HepG2 (cell line): ENCODE measurements around the gene SMO. TPM values are rescaled to one million over a fixed set of nuclear protein-coding genes. Genes with fewer than 3 reads are reported as not detected.
A peak's percentile ranks its signal among the peaks of the same experiment; 100 is the strongest.

ENCODE experiments used
- FOXP1 ChIP-seq, 2 experiments: fragments of 450-650 bp in 1 of 2; IDR thresholded peaks; 2 replicates each; pipeline ENCODE4 v1.6.1; 2017 to 2018; ENCODE audit warnings: antibody characterized with exemption in 1 of 2
- GABPB1 ChIP-seq: IDR thresholded peaks from 2 replicates; pipeline ENCODE4 v1.6.1; 2016; ENCODE audit warnings: mild to moderate bottlenecking, missing genetic modification reagents, moderate library complexity, missing compliant biosample characterization
- ISX ChIP-seq: sonication (generic); formaldehyde crosslinking; conservative IDR thresholded peaks from 2 replicates; pipeline ENCODE4 v1.5.0; 2020; ENCODE audit warnings: missing genetic modification reagents
- JUND ChIP-seq: sonication (generic); formaldehyde crosslinking; IDR thresholded peaks from 2 replicates; pipeline ENCODE4 v1.8.0; 2022; ENCODE audit warnings: mild to moderate bottlenecking, missing genetic modification reagents
- KDM5B ChIP-seq: sonication (generic); formaldehyde crosslinking; IDR thresholded peaks from 2 replicates; pipeline ENCODE4 v1.4.0; 2020; ENCODE audit warnings: missing genetic modification reagents, mild to moderate bottlenecking, borderline replicate concordance
- KMT2B ChIP-seq: IDR thresholded peaks from 2 replicates; pipeline ENCODE4 v1.6.1; 2016; ENCODE audit warnings: missing genetic modification reagents, missing compliant biosample characterization
- MED1 ChIP-seq: sonication (generic); formaldehyde crosslinking; IDR thresholded peaks from 2 replicates; pipeline ENCODE4 v1.4.0; 2020; ENCODE audit warnings: missing genetic modification reagents
- NR2F6 ChIP-seq, 2 experiments: IDR thresholded peaks; 2 replicates each; pipeline ENCODE4 v1.6.1; 2016; ENCODE audit warnings: antibody characterized with exemption in 1 of 2, mild to moderate bottlenecking in 1 of 2
- RORA ChIP-seq: sonication (generic); formaldehyde crosslinking; IDR thresholded peaks from 2 replicates; pipeline ENCODE4 v1.5.0; 2020; ENCODE audit warnings: mild to moderate bottlenecking, missing genetic modification reagents, moderate library complexity
- SALL2 ChIP-seq: sonication (generic); formaldehyde crosslinking; IDR thresholded peaks from 2 replicates; pipeline ENCODE4 v1.8.1; 2023; ENCODE audit warnings: mild to moderate bottlenecking, missing genetic modification reagents, inconsistent platforms
- ZBTB38 ChIP-seq: sonication (generic); formaldehyde crosslinking; IDR thresholded peaks from 2 replicates; pipeline ENCODE4 v1.5.1; 2020; ENCODE audit warnings: mild to moderate bottlenecking, missing genetic modification reagents
- ZNF557 ChIP-seq: sonication (generic); formaldehyde crosslinking; IDR thresholded peaks from 2 replicates; pipeline ENCODE4 v1.4.0; 2020; ENCODE audit warnings: missing genetic modification reagents
- ZNF772 ChIP-seq: sonication (generic); formaldehyde crosslinking; IDR thresholded peaks from 2 replicates; pipeline ENCODE4 v1.5.0; 2020; ENCODE audit warnings: mild to moderate bottlenecking, missing genetic modification reagents
- ZNF816 ChIP-seq: sonication (generic); formaldehyde crosslinking; IDR thresholded peaks from 2 replicates; pipeline ENCODE4 v1.8.0; 2022; ENCODE audit warnings: missing genetic modification reagents, mild to moderate bottlenecking, borderline replicate concordance
- polyA plus RNA-seq, 8 experiments: library from polyadenylated mRNA; depleted of rRNA in 3 of 8; stranded (reverse) in 7 of 8; unstranded in 1 of 8; fragments of >200 nt; fragmentation: Illumina TruSeq in 4 of 8; extraction: Trizol in 4 of 8; gene quantifications; 2 replicates each; pipeline versions ENCODE4 v1.2.1 to v1.2.3, GENCODE V29; 2011 to 2016; ENCODE audit warnings: low read depth in 4 of 8, missing spikeins in 1 of 8, mixed read lengths in 1 of 8; ENCODE audit not compliant: insufficient read depth in 1 of 8
- total RNA-seq, 5 experiments: library from RNA; depleted of rRNA; stranded (reverse); fragments of >200 nt; fragmentation: Illumina TruSeq; extraction: Trizol; gene quantifications; 2 replicates each; pipeline ENCODE4 v1.2.3, GENCODE V29; 2016; ENCODE audit warnings: low read depth in 1 of 5
- TF ChIP-seq, protein P1 (sequence below): sonication (generic); formaldehyde crosslinking; IDR thresholded peaks from 2 replicates; pipeline ENCODE4 v1.4.0; 2020; ENCODE audit warnings: missing genetic modification reagents, mild to moderate bottlenecking, borderline replicate concordance
- TF ChIP-seq, protein P2 (sequence below): IDR thresholded peaks from 2 replicates; pipeline ENCODE4 v1.6.1; 2016; ENCODE audit warnings: missing compliant biosample characterization, missing genetic modification reagents, borderline replicate concordance
- TF ChIP-seq, protein P3 (sequence below): IDR thresholded peaks from 2 replicates; pipeline ENCODE4 v1.6.1; 2016; ENCODE audit warnings: missing compliant biosample characterization, missing genetic modification reagents, borderline replicate concordance
- TF ChIP-seq, protein P4 (sequence below): sonication (generic); formaldehyde crosslinking; IDR thresholded peaks from 2 replicates; pipeline ENCODE4 v1.4.0; 2020; ENCODE audit warnings: missing genetic modification reagents

The SMO gene
- total and polyA plus RNA-seq, 2 of the 13 experiments (the other 11 are each of a cell fraction or from before 2014, with no cell fraction given): 23.8 to 32.3 TPM

DNA sequence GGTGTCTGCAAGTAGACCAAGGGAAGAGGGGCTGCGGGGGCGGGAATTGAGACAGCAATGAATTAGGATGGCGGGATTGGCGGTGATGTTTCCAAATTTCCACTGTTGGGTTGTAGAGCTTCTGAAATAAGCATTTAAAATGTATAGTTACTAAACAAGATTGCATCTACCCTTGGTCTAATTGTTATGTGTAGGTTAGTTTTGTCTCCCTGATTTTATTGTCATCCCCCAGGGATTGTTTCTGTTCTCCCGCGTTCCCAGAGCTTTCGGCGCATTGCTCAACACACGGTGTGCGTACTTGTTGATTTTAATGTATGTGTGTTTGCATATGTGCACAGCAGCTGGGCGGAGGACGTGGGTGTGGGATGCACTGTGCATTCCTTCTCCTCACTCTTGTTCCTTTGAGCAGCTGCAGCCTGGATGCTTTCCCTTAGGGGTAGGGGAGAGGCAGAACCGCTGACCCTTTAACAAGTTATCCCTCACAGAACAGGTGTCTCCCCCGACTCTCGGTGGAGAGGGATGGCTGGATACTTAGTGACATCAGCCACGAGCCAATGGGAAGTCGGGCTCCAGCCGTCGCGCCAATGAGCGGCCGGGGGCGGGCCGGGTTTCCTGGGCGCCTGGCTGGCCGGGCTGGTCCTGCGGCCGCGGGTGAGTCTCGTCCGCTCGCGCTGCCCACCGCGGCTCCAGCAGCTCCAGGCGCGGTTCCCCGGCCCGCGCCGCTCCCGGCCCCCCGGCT, 44.2 kb upstream of the SMO start, which contains the start of gene TSPAN33 (continued):
- TF ChIP-seq, protein P1, sequence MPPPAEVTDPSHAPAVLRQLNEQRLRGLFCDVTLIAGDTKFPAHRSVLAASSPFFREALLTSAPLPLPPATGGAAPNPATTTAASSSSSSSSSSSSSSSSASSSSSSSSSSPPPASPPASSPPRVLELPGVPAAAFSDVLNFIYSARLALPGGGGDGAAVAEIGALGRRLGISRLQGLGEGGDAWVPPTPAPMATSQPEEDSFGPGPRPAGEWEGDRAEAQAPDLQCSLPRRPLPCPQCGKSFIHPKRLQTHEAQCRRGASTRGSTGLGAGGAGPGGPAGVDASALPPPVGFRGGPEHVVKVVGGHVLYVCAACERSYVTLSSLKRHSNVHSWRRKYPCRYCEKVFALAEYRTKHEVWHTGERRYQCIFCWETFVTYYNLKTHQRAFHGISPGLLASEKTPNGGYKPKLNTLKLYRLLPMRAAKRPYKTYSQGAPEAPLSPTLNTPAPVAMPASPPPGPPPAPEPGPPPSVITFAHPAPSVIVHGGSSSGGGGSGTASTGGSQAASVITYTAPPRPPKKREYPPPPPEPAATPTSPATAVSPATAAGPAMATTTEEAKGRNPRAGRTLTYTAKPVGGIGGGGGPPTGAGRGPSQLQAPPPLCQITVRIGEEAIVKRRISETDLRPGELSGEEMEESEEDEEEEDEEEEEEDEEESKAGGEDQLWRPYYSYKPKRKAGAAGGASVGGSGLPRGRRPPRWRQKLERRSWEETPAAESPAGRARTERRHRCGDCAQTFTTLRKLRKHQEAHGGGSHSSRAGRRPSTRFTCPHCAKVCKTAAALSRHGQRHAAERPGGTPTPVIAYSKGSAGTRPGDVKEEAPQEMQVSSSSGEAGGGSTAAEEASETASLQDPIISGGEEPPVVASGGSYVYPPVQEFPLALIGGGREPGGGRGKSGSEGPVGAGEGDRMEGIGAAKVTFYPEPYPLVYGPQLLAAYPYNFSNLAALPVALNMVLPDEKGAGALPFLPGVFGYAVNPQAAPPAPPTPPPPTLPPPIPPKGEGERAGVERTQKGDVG: no peak
- TF ChIP-seq ZBTB38 (no peak), FOXP1 (IDR thresholded peaks at IDR 0.05) (no peak), FOXP1 (CRISPR knock-in tag; IDR thresholded peaks at IDR 0.05) (peak; percentile 56), SALL2 (CRISPR knock-in tag) (no peak), ZNF772 (CRISPR knock-in tag) (no peak), ZNF816 (no peak), RORA (CRISPR knock-in tag) (no peak), ISX (CRISPR knock-in tag) (no peak), KDM5B (CRISPR knock-in tag) (peak; percentile 49; the same call in 1 of the 2 replicates), KMT2B (peak; percentile 45; the same call in 1 of the 2 replicates), JUND (CRISPR knock-in tag) (no peak), MED1 (CRISPR knock-in tag) (peak; percentile 5; the same call in 1 of the 2 replicates), NR2F6 (IDR thresholded peaks at IDR 0.05) (no peak), NR2F6 (CRISPR knock-in tag; IDR thresholded peaks at IDR 0.05) (no peak), GABPB1 (CRISPR knock-in tag) (peak; percentile 65; the same call in 1 of the 2 replicates), ZNF557 (no peak)
- TF ChIP-seq, protein P2, sequence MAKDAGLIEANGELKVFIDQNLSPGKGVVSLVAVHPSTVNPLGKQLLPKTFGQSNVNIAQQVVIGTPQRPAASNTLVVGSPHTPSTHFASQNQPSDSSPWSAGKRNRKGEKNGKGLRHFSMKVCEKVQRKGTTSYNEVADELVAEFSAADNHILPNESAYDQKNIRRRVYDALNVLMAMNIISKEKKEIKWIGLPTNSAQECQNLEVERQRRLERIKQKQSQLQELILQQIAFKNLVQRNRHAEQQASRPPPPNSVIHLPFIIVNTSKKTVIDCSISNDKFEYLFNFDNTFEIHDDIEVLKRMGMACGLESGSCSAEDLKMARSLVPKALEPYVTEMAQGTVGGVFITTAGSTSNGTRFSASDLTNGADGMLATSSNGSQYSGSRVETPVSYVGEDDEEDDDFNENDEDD (CRISPR knock-in tag): peak; percentile 44; the same call in 1 of the 2 replicates
- TF ChIP-seq, protein P3, sequence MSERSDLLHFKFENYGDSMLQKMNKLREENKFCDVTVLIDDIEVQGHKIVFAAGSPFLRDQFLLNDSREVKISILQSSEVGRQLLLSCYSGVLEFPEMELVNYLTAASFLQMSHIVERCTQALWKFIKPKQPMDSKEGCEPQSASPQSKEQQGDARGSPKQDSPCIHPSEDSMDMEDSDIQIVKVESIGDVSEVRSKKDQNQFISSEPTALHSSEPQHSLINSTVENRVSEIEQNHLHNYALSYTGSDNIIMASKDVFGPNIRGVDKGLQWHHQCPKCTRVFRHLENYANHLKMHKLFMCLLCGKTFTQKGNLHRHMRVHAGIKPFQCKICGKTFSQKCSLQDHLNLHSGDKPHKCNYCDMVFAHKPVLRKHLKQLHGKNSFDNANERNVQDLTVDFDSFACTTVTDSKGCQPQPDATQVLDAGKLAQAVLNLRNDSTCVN (CRISPR knock-in tag): 0 out of 2 replicates have a peak, but pooled peaks have one; percentile 44
- TF ChIP-seq, protein P4, sequence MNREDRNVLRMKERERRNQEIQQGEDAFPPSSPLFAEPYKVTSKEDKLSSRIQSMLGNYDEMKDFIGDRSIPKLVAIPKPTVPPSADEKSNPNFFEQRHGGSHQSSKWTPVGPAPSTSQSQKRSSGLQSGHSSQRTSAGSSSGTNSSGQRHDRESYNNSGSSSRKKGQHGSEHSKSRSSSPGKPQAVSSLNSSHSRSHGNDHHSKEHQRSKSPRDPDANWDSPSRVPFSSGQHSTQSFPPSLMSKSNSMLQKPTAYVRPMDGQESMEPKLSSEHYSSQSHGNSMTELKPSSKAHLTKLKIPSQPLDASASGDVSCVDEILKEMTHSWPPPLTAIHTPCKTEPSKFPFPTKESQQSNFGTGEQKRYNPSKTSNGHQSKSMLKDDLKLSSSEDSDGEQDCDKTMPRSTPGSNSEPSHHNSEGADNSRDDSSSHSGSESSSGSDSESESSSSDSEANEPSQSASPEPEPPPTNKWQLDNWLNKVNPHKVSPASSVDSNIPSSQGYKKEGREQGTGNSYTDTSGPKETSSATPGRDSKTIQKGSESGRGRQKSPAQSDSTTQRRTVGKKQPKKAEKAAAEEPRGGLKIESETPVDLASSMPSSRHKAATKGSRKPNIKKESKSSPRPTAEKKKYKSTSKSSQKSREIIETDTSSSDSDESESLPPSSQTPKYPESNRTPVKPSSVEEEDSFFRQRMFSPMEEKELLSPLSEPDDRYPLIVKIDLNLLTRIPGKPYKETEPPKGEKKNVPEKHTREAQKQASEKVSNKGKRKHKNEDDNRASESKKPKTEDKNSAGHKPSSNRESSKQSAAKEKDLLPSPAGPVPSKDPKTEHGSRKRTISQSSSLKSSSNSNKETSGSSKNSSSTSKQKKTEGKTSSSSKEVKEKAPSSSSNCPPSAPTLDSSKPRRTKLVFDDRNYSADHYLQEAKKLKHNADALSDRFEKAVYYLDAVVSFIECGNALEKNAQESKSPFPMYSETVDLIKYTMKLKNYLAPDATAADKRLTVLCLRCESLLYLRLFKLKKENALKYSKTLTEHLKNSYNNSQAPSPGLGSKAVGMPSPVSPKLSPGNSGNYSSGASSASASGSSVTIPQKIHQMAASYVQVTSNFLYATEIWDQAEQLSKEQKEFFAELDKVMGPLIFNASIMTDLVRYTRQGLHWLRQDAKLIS: no peak
